Keratinocyte (primary cell): ENCODE measurements around the gene TMEM256. TPM values are rescaled to one million over a fixed set of nuclear protein-coding genes. Genes with fewer than 3 reads are reported as not detected.

ENCODE experiments used
- DNase-seq: peaks from one replicate; pipeline ENCODE4 v3.0.0-alpha.2; 2011; ENCODE audit warnings: low read depth, missing footprints, low spot score
- FAIRE-seq: peaks from 2 replicates; lab custom pipeline; 2011; peaks lifted over from hg19 to GRCh38; lab: Jason Lieb, UNC
- H2AFZ ChIP-seq: 2 replicates; pipeline ENCODE4 v1.6.0; 2012; ENCODE audit warnings: low read length, control low read depth, inconsistent platforms; ENCODE audit not compliant: control insufficient read depth
- H3K27ac ChIP-seq: 2 replicates; pipeline ENCODE4 v1.5.1; 2011; ENCODE audit warnings: low read length; ENCODE audit not compliant: control insufficient read depth, insufficient read depth
- H3K27me3 ChIP-seq: 3 replicates; pipeline ENCODE4 v1.6.0; 2011; ENCODE audit warnings: low read length; ENCODE audit not compliant: control insufficient read depth, insufficient read depth; ENCODE audit errors: extremely low read depth
- H3K36me3 ChIP-seq, 2 experiments: 2 replicates in 1 of 2; 3 replicates in 1 of 2; pipeline ENCODE4 v1.5.1; 2011; ENCODE audit warnings: low read length in 2 of 2, mild to moderate bottlenecking in 1 of 2; ENCODE audit not compliant: control insufficient read depth in 2 of 2, insufficient read depth in 2 of 2; ENCODE audit errors: extremely low read depth in 1 of 2
- H3K4me1 ChIP-seq: 3 replicates; pipeline ENCODE4 v1.5.1; 2011; ENCODE audit warnings: low read length; ENCODE audit not compliant: control insufficient read depth, insufficient read depth; ENCODE audit errors: extremely low read depth
- H3K4me2 ChIP-seq: 3 replicates; pipeline ENCODE4 v1.6.0; 2011; ENCODE audit warnings: low read depth, low read length; ENCODE audit not compliant: control insufficient read depth, insufficient read depth; ENCODE audit errors: extremely low read depth
- H3K4me3 ChIP-seq, 3 experiments: fragments of 200-600 bp in 1 of 3; sonication (generic) in 1 of 3; 2 replicates in 2 of 3; 3 replicates in 1 of 3; pipeline ENCODE4 v1.5.1; 2011 to 2016; ENCODE audit warnings: low read length in 3 of 3, mild to moderate bottlenecking in 3 of 3, control low read depth in 2 of 3, inconsistent platforms in 1 of 3, low read depth in 1 of 3, mixed read lengths in 1 of 3, mixed run types in 1 of 3, moderate library complexity in 1 of 3; ENCODE audit not compliant: control insufficient read depth in 2 of 3, insufficient read depth in 2 of 3; ENCODE audit errors: extremely low read depth in 1 of 3
- H3K79me2 ChIP-seq: 2 replicates; pipeline ENCODE4 v1.6.0; 2012; ENCODE audit warnings: low read length; ENCODE audit not compliant: control insufficient read depth, insufficient read depth
- H3K9ac ChIP-seq: 3 replicates; pipeline ENCODE4 v1.6.0; 2011; ENCODE audit warnings: low read length; ENCODE audit not compliant: control insufficient read depth, insufficient read depth; ENCODE audit errors: extremely low read depth
- H3K9me1 ChIP-seq: 3 replicates; pipeline ENCODE4 v1.6.0; 2011; ENCODE audit warnings: low read length; ENCODE audit not compliant: control insufficient read depth, insufficient read depth; ENCODE audit errors: extremely low read depth
- H3K9me3 ChIP-seq: 2 replicates; pipeline ENCODE4 v1.5.1; 2012; ENCODE audit warnings: low read depth, low read length; ENCODE audit not compliant: control insufficient read depth
- H4K20me1 ChIP-seq: 3 replicates; pipeline ENCODE4 v1.6.0; 2011; ENCODE audit warnings: low read length; ENCODE audit not compliant: control insufficient read depth, insufficient read depth; ENCODE audit errors: extremely low read depth
- EZH2 ChIP-seq: IDR thresholded peaks from one replicate; pipeline ENCODE4 v1.6.1; 2012; ENCODE audit warnings: inconsistent platforms, mild to moderate bottlenecking, low read length, moderate library complexity
- dilution Hi-C: fragments of 300-500 bp; cut with MboI; formaldehyde crosslinking; loops from one replicate; pipeline ENCODE4 v1.7.0; 2020; ENCODE audit warnings: low sequenced_read_pairs; ENCODE audit not compliant: extremely low pct_ligation_motif_present
- polyA plus RNA-seq, 5 experiments: library from polyadenylated mRNA; depleted of rRNA in 3 of 5; stranded (reverse) in 3 of 5; stranded (forward) in 1 of 5; unstranded in 1 of 5; fragments of >200 nt; gene quantifications; 1 replicate in 1 of 5; 2 replicates in 3 of 5; 3 replicates in 1 of 5; pipeline versions ENCODE4 v1.2.1 to v1.2.3, GENCODE V29; 2011 to 2012; ENCODE audit warnings: missing spikeins in 2 of 5, low read depth in 1 of 5, low replicate concordance in 1 of 5
- TF ChIP-seq, protein P1 (sequence below), 3 experiments: IDR thresholded peaks in 1 of 3; conservative IDR thresholded peaks in 1 of 3; optimal IDR thresholded peaks in 1 of 3; 2 replicates in 2 of 3; 3 replicates in 1 of 3; pipeline versions ENCODE3 to v1.5.1; 2011; ENCODE audit warnings: low read length in 3 of 3, mild to moderate bottlenecking in 3 of 3, moderate library complexity in 2 of 3, control low read depth in 1 of 3, inconsistent platforms in 1 of 3; ENCODE audit not compliant: insufficient read depth in 2 of 3; ENCODE audit errors: extremely low read depth in 1 of 3

Gene TMEM256
- polyA plus RNA-seq, 1 donor (not counting 4 experiments of a cell fraction or from before 2014, with no cell fraction given): 68.1 TPM

DNA sequence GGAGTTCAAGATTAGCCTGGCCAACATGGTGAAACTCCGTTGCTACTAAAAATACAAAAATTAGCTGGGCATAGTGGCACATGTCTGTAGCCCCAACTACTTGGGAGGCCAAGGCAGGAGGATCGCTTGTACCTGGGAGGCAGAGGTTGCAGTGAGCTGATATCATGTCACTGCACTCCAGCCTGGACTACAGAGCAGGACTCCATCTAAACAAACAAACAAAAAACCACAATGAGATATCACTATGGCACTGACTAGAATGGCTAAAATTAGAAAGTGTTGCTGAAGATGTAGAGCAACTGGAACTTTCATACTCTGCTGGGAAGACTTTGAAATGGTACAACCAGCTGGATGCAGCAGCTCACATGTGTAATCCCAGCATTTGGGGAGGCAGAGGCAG, 29.5 kb downstream of the TMEM256 start:
- no peak for FAIRE-seq

DNA sequence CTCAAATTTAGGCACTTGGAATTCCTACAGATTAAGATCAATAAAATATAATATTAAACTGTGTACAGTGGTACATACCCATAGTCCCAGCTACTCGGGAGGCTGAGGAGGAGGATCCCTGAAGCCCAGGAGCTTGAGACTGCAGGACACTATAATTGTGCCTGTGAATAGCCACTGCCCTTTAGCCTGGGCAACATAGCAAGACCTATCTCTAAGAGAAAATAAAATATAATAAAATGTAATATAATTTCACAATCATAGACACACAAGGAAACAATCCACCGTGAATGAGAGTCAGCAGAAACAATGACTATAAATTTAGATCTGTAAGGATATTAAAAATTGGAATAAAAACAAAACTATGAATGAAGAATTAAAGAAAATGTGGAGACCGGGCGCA, 33.0 kb downstream of the TMEM256 start:
- Histone ChIP-seq H3K79me2 (no peaks in the 10 kb centered on the region), H2AFZ (no peak overlapping the region), H3K36me3 (no peaks in the 10 kb centered on the region), H3K9me1 (no peaks in the 10 kb centered on the region), H3K4me3 (no peak overlapping the region), H3K4me2 (no peak overlapping the region), H3K27ac (no peak overlapping the region), H3K9ac (no peak overlapping the region), H3K27me3 (no peaks in the 10 kb centered on the region), H3K9me3 (no peaks in the 10 kb centered on the region), H3K4me1 (no peaks in the 10 kb centered on the region), H4K20me1 (no peaks in the 10 kb centered on the region)
- FAIRE-seq (no peak), DNase-seq (no peak)
- dilution Hi-C loops: no loop called here
- TF ChIP-seq, protein P1, sequence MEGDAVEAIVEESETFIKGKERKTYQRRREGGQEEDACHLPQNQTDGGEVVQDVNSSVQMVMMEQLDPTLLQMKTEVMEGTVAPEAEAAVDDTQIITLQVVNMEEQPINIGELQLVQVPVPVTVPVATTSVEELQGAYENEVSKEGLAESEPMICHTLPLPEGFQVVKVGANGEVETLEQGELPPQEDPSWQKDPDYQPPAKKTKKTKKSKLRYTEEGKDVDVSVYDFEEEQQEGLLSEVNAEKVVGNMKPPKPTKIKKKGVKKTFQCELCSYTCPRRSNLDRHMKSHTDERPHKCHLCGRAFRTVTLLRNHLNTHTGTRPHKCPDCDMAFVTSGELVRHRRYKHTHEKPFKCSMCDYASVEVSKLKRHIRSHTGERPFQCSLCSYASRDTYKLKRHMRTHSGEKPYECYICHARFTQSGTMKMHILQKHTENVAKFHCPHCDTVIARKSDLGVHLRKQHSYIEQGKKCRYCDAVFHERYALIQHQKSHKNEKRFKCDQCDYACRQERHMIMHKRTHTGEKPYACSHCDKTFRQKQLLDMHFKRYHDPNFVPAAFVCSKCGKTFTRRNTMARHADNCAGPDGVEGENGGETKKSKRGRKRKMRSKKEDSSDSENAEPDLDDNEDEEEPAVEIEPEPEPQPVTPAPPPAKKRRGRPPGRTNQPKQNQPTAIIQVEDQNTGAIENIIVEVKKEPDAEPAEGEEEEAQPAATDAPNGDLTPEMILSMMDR (optimal IDR thresholded peaks at IDR 0.05 in 1 of 3, IDR thresholded peaks at IDR 0.05 in 1 of 3, conservative IDR thresholded peaks at IDR 0.05 in 1 of 3; ENCODE audit: extremely low read depth in 1 of 3, insufficient read depth in 2 of 3, low read length in 3 of 3): no peak
- TF ChIP-seq EZH2: no peak

More for the DNA sequence above, 29.5 kb downstream of the TMEM256 start:
- no peaks in the 10 kb centered on the region for H4K20me1 ChIP-seq
- H2AFZ ChIP-seq: no peak overlapping the region
- no peaks in the 10 kb centered on the region for H3K9me3 ChIP-seq
- no peak for DNase-seq
- H3K27me3 ChIP-seq: no peaks in the 10 kb centered on the region
- H3K9me1 ChIP-seq: no peaks in the 10 kb centered on the region
- H3K4me2 ChIP-seq: no peak overlapping the region
- H3K4me1 ChIP-seq: no peaks in the 10 kb centered on the region
- H3K9ac ChIP-seq: no peak overlapping the region
- no peak for TF ChIP-seq EZH2
- TF ChIP-seq, protein P1 (optimal IDR thresholded peaks at IDR 0.05 in 1 of 3, IDR thresholded peaks at IDR 0.05 in 1 of 3, conservative IDR thresholded peaks at IDR 0.05 in 1 of 3; ENCODE audit: extremely low read depth in 1 of 3, insufficient read depth in 2 of 3, low read length in 3 of 3): no peak
- no peaks in the 10 kb centered on the region for H3K36me3 ChIP-seq
- dilution Hi-C loops: no loop called here
- H3K4me3 ChIP-seq: no peak overlapping the region
- no peaks in the 10 kb centered on the region for H3K79me2 ChIP-seq
- H3K27ac ChIP-seq: no peak overlapping the region
